HL-60 (cell line): Measurements from ENCODE around the gene BAZ1A.

Experiments
- DNase-seq, 2 experiments: peaks; one replicate each; pipeline ENCODE4 v3.0.0-alpha.2; 2010 to 2020; ENCODE audit warnings: low read depth in 1 of 2, low spot score in 1 of 2
- H3K27ac ChIP-seq: fragments of 250-450 bp; sonication (Bioruptor Pico); replicated peaks from 2 replicates; pipeline ENCODE4 v1.5.1; 2020; ENCODE audit warnings: mild to moderate bottlenecking, moderate library complexity
- H3K27me3 ChIP-seq: fragments of 250-450 bp; sonication (Bioruptor Pico); 2 replicates; pipeline ENCODE4 v1.5.1; 2021; ENCODE audit warnings: mild to moderate bottlenecking, moderate library complexity; ENCODE audit not compliant: insufficient read depth, poor library complexity, severe bottlenecking
- H3K4me3 ChIP-seq: replicated peaks from 2 replicates; pipeline ENCODE4 v1.5.1; 2011; ENCODE audit warnings: mild to moderate bottlenecking, control low read depth, low read length; ENCODE audit not compliant: insufficient read depth
- CTCF ChIP-seq: IDR thresholded peaks from one replicate; pipeline ENCODE4 v1.5.1; 2011; ENCODE audit warnings: low read length, control low read depth, inconsistent platforms; ENCODE audit not compliant: insufficient read depth
- GABPA ChIP-seq: IDR thresholded peaks from 2 replicates; pipeline ENCODE4 v1.6.1; 2012; ENCODE audit warnings: low read depth
- POLR2AphosphoS5 ChIP-seq: IDR thresholded peaks from 2 replicates; pipeline ENCODE4 v1.6.1; 2012; ENCODE audit warnings: low read depth
- REST ChIP-seq: IDR thresholded peaks from 2 replicates; pipeline ENCODE4 v1.6.1; 2012; ENCODE audit warnings: low read depth; ENCODE audit not compliant: insufficient replicate concordance
- SPI1 ChIP-seq: IDR thresholded peaks from 2 replicates; pipeline ENCODE4 v1.6.1; 2012; ENCODE audit warnings: low read depth, mild to moderate bottlenecking, borderline replicate concordance

Gene BAZ1A

GRCh38 chr14:34711169-34711568 is 164.0 kb downstream of the BAZ1A start:
- DNase-seq = no peak
- Histone ChIP-seq H3K4me3 (no peak overlapping the region), H3K27me3 (no peaks in the 10 kb centered on the region), H3K27ac (no peak overlapping the region)
- no peak for TF ChIP-seq CTCF
- TF ChIP-seq REST = no peak
- TF ChIP-seq POLR2AphosphoS5 = no peak
- no peak for TF ChIP-seq GABPA
- TF ChIP-seq SPI1 = no peak

- H3K27ac ChIP-seq = no peak overlapping the region
- H3K4me3 ChIP-seq = no peak overlapping the region
- TF ChIP-seq POLR2AphosphoS5 (no peak), CTCF (no peak), SPI1 (no peak), REST (no peak), GABPA (no peak)
- no peaks in the 10 kb centered on the region for H3K27me3 ChIP-seq
- DNase-seq = no peak
Measured at GRCh38 chr14:34710744-34711143, 164.4 kb downstream of the BAZ1A start.

- TF ChIP-seq CTCF (no peak), GABPA (no peak)
- H3K27ac ChIP-seq = no peak overlapping the region
- no peak overlapping the region for H3K4me3 ChIP-seq
- H3K27me3 ChIP-seq = no peaks in the 10 kb centered on the region
- no peak for DNase-seq
Measured at GRCh38 chr14:34710006-34710405, 165.2 kb downstream of the BAZ1A start.

- H3K4me3 ChIP-seq = no peak overlapping the region
- TF ChIP-seq CTCF (no peak), REST (no peak), SPI1 (no peak), GABPA (no peak), POLR2AphosphoS5 (no peak)
- no peak overlapping the region for H3K27ac ChIP-seq
- H3K27me3 ChIP-seq = no peaks in the 10 kb centered on the region
- DNase-seq = no peak
Measured at GRCh38 chr14:34707722-34708121, 167.4 kb downstream of the BAZ1A start.
